Panc1 (cell line): ENCODE measurements around the gene ACOXL.

Experiments used
- CTCF ChIP-seq: fragments of 450-650 bp; IDR thresholded peaks from 2 replicates; pipeline ENCODE4 v1.5.1; 2017; ENCODE audit warnings: mild to moderate bottlenecking
- POLR2AphosphoS5 ChIP-seq: IDR thresholded peaks from 2 replicates; pipeline ENCODE4 v1.6.1; 2012; ENCODE audit warnings: mild to moderate bottlenecking, low read depth, low read length, moderate library complexity

- TF ChIP-seq CTCF (no peak), POLR2AphosphoS5 (no peak)
Measured at GRCh38 chr2:111159641-111160040, 427.3 kb downstream of the ACOXL start.
